HepG2 (cell line): Measurements from ENCODE around the gene CDKN1A. TPM values are rescaled to one million over a fixed set of nuclear protein-coding genes. Genes with fewer than 3 reads are reported as not detected.

Source experiments
- JARID2 ChIP-seq: sonication (generic); formaldehyde crosslinking; IDR thresholded peaks from 2 replicates; pipeline ENCODE4 v1.8.1; 2023; ENCODE audit warnings: missing genetic modification reagents, inconsistent platforms; ENCODE audit not compliant: insufficient replicate concordance
- KAT7 ChIP-seq: IDR thresholded peaks from 2 replicates; pipeline ENCODE4 v1.6.1; 2018; ENCODE audit warnings: borderline replicate concordance, missing compliant biosample characterization
- NFIB ChIP-seq: sonication (generic); formaldehyde crosslinking; IDR thresholded peaks from 2 replicates; pipeline ENCODE4 v1.9.0; 2021; ENCODE audit warnings: missing genetic modification reagents, mild to moderate bottlenecking, borderline replicate concordance
- NFRKB ChIP-seq: fragments of 450-650 bp; IDR thresholded peaks from 2 replicates; pipeline ENCODE4 v1.6.1; 2017
- SCMH1 ChIP-seq: sonication (generic); formaldehyde crosslinking; IDR thresholded peaks from 2 replicates; pipeline ENCODE4 v1.9.0; 2021; ENCODE audit warnings: missing genetic modification reagents, mild to moderate bottlenecking, borderline replicate concordance
- ZNF329 ChIP-seq: sonication (generic); formaldehyde crosslinking; IDR thresholded peaks from 2 replicates; pipeline ENCODE4 v1.9.0; 2021; ENCODE audit warnings: low read depth, mild to moderate bottlenecking, missing genetic modification reagents
- ZNF792 ChIP-seq: IDR thresholded peaks from 2 replicates; pipeline ENCODE4 v1.6.1; 2016
- polyA plus RNA-seq, 8 experiments: library from polyadenylated mRNA; depleted of rRNA in 3 of 8; stranded (reverse) in 7 of 8; unstranded in 1 of 8; fragments of >200 nt; fragmentation: Illumina TruSeq in 4 of 8; extraction: Trizol in 4 of 8; gene quantifications; 2 replicates each; pipeline versions ENCODE4 v1.2.1 to v1.2.3, GENCODE V29; 2011 to 2016; ENCODE audit warnings: low read depth in 4 of 8, missing spikeins in 1 of 8, mixed read lengths in 1 of 8; ENCODE audit not compliant: insufficient read depth in 1 of 8
- total RNA-seq, 5 experiments: library from RNA; depleted of rRNA; stranded (reverse); fragments of >200 nt; fragmentation: Illumina TruSeq; extraction: Trizol; gene quantifications; 2 replicates each; pipeline ENCODE4 v1.2.3, GENCODE V29; 2016; ENCODE audit warnings: low read depth in 1 of 5
- TF ChIP-seq, protein P1 (sequence below): sonication (generic); formaldehyde crosslinking; IDR thresholded peaks from 2 replicates; pipeline ENCODE4 v1.8.1; 2023; ENCODE audit warnings: mild to moderate bottlenecking, moderate library complexity, missing genetic modification reagents
- TF ChIP-seq, protein P2 (sequence below): sonication (generic); formaldehyde crosslinking; IDR thresholded peaks from 2 replicates; pipeline ENCODE4 v1.4.0; 2020; ENCODE audit warnings: mild to moderate bottlenecking, missing genetic modification reagents
- TF ChIP-seq, protein P3 (sequence below): IDR thresholded peaks from 2 replicates; pipeline ENCODE4 v1.6.1; 2018; ENCODE audit warnings: missing genetic modification reagents, mild to moderate bottlenecking, missing compliant biosample characterization
- TF ChIP-seq, protein P4 (sequence below): sonication (generic); formaldehyde crosslinking; IDR thresholded peaks from 2 replicates; pipeline ENCODE4 v1.9.0; 2021; ENCODE audit warnings: missing genetic modification reagents, borderline replicate concordance
- TF ChIP-seq, protein P5 (sequence below): sonication (generic); formaldehyde crosslinking; IDR thresholded peaks from 2 replicates; pipeline ENCODE4 v1.5.1; 2020; ENCODE audit warnings: mild to moderate bottlenecking, missing genetic modification reagents
- TF ChIP-seq, protein P6 (sequence below): sonication (generic); IDR thresholded peaks from 2 replicates; pipeline ENCODE4 v1.6.1; 2016; ENCODE audit warnings: low read depth, borderline replicate concordance

CDKN1A gene
- total and polyA plus RNA-seq, 2 of the 13 experiments (the other 11 are each of a cell fraction or from before 2014, with no cell fraction given) = 60.7 to 92.1 TPM

DNA sequence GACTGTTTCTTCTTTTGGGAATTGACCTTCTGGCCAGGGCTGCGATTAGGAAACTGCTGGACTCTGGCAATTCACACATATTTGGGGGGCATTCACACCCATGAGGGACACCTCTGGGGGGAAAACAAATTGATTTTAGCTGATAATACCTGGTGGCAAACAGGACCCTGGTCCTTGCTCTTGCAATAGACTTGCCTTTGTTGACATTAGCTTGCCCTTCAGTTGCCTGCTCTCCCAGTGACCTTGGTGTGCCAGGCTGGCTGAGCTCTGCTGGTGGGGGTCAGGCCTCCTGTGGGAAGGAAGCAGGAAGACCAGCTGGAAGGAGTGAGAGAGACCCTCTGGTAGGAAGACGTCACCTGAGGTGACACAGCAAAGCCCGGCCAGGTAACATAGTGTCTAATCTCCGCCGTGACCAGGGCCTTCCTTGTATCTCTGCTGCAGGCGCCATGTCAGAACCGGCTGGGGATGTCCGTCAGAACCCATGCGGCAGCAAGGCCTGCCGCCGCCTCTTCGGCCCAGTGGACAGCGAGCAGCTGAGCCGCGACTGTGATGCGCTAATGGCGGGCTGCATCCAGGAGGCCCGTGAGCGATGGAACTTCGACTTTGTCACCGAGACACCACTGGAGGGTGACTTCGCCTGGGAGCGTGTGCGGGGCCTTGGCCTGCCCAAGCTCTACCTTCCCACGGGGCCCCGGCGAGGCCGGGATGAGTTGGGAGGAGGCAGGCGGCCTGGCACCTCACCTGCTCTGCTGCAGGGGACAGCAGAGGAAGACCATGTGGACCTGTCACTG is 5.3 kb downstream of the CDKN1A start (continued):
- TF ChIP-seq, protein P1, sequence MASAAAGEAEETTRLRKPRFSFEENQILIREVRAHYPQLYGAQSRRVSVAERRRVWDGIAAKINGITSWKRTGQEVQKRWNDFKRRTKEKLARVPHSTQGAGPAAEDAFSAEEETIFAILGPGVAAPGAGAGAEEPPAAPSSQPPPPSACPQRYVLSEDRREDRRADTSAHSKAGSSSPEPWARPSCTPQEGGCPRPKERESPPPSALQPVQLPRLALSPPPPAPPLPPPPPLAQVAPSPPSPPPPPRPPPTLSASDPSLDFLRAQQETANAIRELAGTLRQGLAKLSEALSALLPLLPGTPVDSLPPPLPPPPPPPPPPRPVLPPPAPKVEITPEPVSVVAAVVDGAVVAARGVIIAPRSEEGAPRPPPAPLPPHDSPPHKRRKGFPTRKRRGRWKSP = peak; percentile 83; the same call in 1 of the 2 replicates
- TF ChIP-seq, protein P2, sequence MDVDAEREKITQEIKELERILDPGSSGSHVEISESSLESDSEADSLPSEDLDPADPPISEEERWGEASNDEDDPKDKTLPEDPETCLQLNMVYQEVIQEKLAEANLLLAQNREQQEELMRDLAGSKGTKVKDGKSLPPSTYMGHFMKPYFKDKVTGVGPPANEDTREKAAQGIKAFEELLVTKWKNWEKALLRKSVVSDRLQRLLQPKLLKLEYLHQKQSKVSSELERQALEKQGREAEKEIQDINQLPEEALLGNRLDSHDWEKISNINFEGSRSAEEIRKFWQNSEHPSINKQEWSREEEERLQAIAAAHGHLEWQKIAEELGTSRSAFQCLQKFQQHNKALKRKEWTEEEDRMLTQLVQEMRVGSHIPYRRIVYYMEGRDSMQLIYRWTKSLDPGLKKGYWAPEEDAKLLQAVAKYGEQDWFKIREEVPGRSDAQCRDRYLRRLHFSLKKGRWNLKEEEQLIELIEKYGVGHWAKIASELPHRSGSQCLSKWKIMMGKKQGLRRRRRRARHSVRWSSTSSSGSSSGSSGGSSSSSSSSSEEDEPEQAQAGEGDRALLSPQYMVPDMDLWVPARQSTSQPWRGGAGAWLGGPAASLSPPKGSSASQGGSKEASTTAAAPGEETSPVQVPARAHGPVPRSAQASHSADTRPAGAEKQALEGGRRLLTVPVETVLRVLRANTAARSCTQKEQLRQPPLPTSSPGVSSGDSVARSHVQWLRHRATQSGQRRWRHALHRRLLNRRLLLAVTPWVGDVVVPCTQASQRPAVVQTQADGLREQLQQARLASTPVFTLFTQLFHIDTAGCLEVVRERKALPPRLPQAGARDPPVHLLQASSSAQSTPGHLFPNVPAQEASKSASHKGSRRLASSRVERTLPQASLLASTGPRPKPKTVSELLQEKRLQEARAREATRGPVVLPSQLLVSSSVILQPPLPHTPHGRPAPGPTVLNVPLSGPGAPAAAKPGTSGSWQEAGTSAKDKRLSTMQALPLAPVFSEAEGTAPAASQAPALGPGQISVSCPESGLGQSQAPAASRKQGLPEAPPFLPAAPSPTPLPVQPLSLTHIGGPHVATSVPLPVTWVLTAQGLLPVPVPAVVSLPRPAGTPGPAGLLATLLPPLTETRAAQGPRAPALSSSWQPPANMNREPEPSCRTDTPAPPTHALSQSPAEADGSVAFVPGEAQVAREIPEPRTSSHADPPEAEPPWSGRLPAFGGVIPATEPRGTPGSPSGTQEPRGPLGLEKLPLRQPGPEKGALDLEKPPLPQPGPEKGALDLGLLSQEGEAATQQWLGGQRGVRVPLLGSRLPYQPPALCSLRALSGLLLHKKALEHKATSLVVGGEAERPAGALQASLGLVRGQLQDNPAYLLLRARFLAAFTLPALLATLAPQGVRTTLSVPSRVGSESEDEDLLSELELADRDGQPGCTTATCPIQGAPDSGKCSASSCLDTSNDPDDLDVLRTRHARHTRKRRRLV (CRISPR knock-in tag) = 0 out of 2 replicates have a peak, but pooled peaks have one; percentile 27
- TF ChIP-seq, protein P3, sequence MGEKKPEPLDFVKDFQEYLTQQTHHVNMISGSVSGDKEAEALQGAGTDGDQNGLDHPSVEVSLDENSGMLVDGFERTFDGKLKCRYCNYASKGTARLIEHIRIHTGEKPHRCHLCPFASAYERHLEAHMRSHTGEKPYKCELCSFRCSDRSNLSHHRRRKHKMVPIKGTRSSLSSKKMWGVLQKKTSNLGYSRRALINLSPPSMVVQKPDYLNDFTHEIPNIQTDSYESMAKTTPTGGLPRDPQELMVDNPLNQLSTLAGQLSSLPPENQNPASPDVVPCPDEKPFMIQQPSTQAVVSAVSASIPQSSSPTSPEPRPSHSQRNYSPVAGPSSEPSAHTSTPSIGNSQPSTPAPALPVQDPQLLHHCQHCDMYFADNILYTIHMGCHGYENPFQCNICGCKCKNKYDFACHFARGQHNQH = peak; percentile 85
- TF ChIP-seq NFRKB (no peak), SCMH1 (CRISPR knock-in tag) (no peak), KAT7 (CRISPR knock-in tag) (no peak; the same call in 1 of the 2 replicates), NFIB (CRISPR knock-in tag) (no peak), ZNF329 (0 out of 2 replicates have a peak, but pooled peaks have one; percentile 37), ZNF792 (CRISPR knock-in tag) (no peak), JARID2 (CRISPR knock-in tag) (peak; percentile 66)
- TF ChIP-seq, protein P4, sequence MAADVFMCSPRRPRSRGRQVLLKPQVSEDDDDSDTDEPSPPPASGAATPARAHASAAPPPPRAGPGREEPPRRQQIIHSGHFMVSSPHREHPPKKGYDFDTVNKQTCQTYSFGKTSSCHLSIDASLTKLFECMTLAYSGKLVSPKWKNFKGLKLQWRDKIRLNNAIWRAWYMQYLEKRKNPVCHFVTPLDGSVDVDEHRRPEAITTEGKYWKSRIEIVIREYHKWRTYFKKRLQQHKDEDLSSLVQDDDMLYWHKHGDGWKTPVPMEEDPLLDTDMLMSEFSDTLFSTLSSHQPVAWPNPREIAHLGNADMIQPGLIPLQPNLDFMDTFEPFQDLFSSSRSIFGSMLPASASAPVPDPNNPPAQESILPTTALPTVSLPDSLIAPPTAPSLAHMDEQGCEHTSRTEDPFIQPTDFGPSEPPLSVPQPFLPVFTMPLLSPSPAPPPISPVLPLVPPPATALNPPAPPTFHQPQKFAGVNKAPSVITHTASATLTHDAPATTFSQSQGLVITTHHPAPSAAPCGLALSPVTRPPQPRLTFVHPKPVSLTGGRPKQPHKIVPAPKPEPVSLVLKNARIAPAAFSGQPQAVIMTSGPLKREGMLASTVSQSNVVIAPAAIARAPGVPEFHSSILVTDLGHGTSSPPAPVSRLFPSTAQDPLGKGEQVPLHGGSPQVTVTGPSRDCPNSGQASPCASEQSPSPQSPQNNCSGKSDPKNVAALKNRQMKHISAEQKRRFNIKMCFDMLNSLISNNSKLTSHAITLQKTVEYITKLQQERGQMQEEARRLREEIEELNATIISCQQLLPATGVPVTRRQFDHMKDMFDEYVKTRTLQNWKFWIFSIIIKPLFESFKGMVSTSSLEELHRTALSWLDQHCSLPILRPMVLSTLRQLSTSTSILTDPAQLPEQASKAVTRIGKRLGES = 0 out of 2 replicates have a peak, but pooled peaks have one; percentile 32
- TF ChIP-seq, protein P5, sequence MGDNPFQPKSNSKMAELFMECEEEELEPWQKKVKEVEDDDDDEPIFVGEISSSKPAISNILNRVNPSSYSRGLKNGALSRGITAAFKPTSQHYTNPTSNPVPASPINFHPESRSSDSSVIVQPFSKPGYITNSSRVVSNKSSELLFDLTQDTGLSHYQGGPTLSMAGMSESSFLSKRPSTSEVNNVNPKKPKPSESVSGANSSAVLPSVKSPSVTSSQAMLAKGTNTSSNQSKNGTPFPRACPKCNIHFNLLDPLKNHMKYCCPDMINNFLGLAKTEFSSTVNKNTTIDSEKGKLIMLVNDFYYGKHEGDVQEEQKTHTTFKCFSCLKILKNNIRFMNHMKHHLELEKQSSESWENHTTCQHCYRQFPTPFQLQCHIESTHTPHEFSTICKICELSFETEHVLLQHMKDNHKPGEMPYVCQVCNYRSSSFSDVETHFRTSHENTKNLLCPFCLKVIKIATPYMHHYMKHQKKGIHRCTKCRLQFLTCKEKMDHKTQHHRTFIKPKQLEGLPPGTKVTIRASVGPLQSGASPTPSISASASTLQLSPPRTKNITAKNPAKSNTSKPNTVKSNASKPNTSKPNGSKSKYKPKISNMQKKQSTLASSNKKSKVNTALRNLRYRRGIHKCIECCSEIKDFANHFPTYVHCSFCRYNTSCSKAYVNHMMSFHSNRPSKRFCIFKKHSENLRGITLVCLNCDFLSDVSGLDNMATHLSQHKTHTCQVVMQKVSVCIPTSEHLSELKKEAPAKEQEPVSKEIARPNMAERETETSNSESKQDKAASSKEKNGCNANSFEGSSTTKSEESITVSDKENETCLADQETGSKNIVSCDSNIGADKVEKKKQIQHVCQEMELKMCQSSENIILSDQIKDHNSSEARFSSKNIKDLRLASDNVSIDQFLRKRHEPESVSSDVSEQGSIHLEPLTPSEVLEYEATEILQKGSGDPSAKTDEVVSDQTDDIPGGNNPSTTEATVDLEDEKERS = no peak
- TF ChIP-seq, protein P6, sequence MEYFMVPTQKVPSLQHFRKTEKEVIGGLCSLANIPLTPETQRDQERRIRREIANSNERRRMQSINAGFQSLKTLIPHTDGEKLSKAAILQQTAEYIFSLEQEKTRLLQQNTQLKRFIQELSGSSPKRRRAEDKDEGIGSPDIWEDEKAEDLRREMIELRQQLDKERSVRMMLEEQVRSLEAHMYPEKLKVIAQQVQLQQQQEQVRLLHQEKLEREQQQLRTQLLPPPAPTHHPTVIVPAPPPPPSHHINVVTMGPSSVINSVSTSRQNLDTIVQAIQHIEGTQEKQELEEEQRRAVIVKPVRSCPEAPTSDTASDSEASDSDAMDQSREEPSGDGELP = peak; percentile 63; the same call in 1 of the 2 replicates
